OCI-LY1 (cell line): ENCODE data around the gene SLCO4A1.

Source experiments
- H2AFZ ChIP-seq: fragments of 200-600 bp; sonication (generic), shearing (Covaris generic); 2 replicates; pipeline ENCODE4 v1.6.0; 2014; ENCODE audit warnings: antibody characterized with exemption, mild to moderate bottlenecking, low read length
- H3F3A ChIP-seq: fragments of 200-600 bp; sonication (generic), shearing (Covaris generic); 2 replicates; pipeline ENCODE4 v1.6.0; 2014; ENCODE audit warnings: mild to moderate bottlenecking, antibody characterized with exemption, low read length, moderate library complexity; ENCODE audit not compliant: insufficient read depth
- H3K27ac ChIP-seq: fragments of 200-600 bp; sonication (generic); 2 replicates; pipeline ENCODE4 v1.5.1; 2014; ENCODE audit warnings: low read length, mixed run types, mild to moderate bottlenecking, low read depth; ENCODE audit not compliant: poor library complexity, severe bottlenecking
- H3K27me3 ChIP-seq: fragments of 200-600 bp; sonication (generic); 2 replicates; pipeline ENCODE4 v1.6.0; 2014; ENCODE audit warnings: antibody characterized with exemption, mild to moderate bottlenecking, low read length, moderate library complexity; ENCODE audit not compliant: insufficient read depth
- H3K36me3 ChIP-seq: fragments of 200-600 bp; sonication (generic); 2 replicates; pipeline ENCODE4 v1.6.1; 2014; ENCODE audit warnings: mild to moderate bottlenecking, antibody characterized with exemption, low read length, moderate library complexity, mixed read lengths; ENCODE audit not compliant: insufficient read depth
- H3K4me1 ChIP-seq: fragments of 200-600 bp; sonication (generic); 2 replicates; pipeline ENCODE4 v1.5.1; 2014; ENCODE audit warnings: mild to moderate bottlenecking, low read length, moderate library complexity; ENCODE audit not compliant: insufficient read depth, severe bottlenecking
- H3K4me2 ChIP-seq: fragments of 200-600 bp; sonication (generic), shearing (Covaris generic); 2 replicates; pipeline ENCODE4 v1.6.1; 2014; ENCODE audit warnings: low read length
- H3K4me3 ChIP-seq: fragments of 200-600 bp; sonication (generic); 2 replicates; pipeline ENCODE4 v1.5.1; 2014; ENCODE audit warnings: low read length, low read depth, mild to moderate bottlenecking, mixed read lengths; ENCODE audit not compliant: poor library complexity, severe bottlenecking
- H3K79me2 ChIP-seq: fragments of 200-600 bp; shearing (Covaris generic); 2 replicates; pipeline ENCODE4 v1.6.1; 2016; ENCODE audit warnings: mixed run types, low read length, mixed read lengths; ENCODE audit not compliant: insufficient read depth
- H3K9ac ChIP-seq: fragments of 200-600 bp; sonication (generic), shearing (Covaris generic); 2 replicates; pipeline ENCODE4 v1.6.1; 2014; ENCODE audit warnings: mild to moderate bottlenecking, low read length, mixed read lengths
- H3K9me2 ChIP-seq: fragments of 200-600 bp; sonication (generic), shearing (Covaris generic); 2 replicates; pipeline ENCODE4 v1.6.1; 2014; ENCODE audit warnings: low read depth, mild to moderate bottlenecking, low read length, mixed read lengths
- H3K9me3 ChIP-seq: fragments of 200-600 bp; shearing (Covaris generic); 2 replicates; pipeline ENCODE4 v1.6.1; 2014; ENCODE audit warnings: low read length, mixed read lengths
- H4K20me1 ChIP-seq: fragments of 200-600 bp; sonication (generic), shearing (Covaris generic); 2 replicates; pipeline ENCODE4 v1.6.0; 2016; ENCODE audit warnings: mild to moderate bottlenecking, low read length; ENCODE audit not compliant: insufficient read depth
- CTCF ChIP-seq: fragments of 200-600 bp; sonication (generic), shearing (Covaris generic); IDR thresholded peaks from 2 replicates; pipeline ENCODE4 v1.5.1; 2017; ENCODE audit warnings: mild to moderate bottlenecking, antibody characterized with exemption, low read length, moderate library complexity, mixed read lengths
- EZH2 ChIP-seq: fragments of 200-600 bp; sonication (generic), shearing (Covaris generic); IDR thresholded peaks from 2 replicates; pipeline ENCODE4 v1.8.0; 2017; ENCODE audit warnings: borderline replicate concordance, mixed run types, mild to moderate bottlenecking, antibody characterized with exemption, low read length, moderate library complexity, mixed read lengths

Gene SLCO4A1

GRCh38 chr20:62638679-62639406, 3.5 kb upstream of the SLCO4A1 start:
- no peaks in the 10 kb centered on the region for H3K79me2 ChIP-seq
- H3K9ac ChIP-seq, result no peak overlapping the region
- H2AFZ ChIP-seq, result no peak overlapping the region
- peaks cover 6% of the 10 kb centered on the region for H3K4me1 ChIP-seq
- H3K4me2 ChIP-seq, result no peak overlapping the region
- H3K4me3 ChIP-seq, result no peak overlapping the region
- no peaks in the 10 kb centered on the region for H4K20me1 ChIP-seq
- H3K27ac ChIP-seq, result no peak overlapping the region
- H3K36me3 ChIP-seq, result no peaks in the 10 kb centered on the region
- H3F3A ChIP-seq, result no peaks in the 10 kb centered on the region
- 0 out of 2 replicates have a peak, but pooled peaks cover 4% of the 10 kb centered on the region for H3K27me3 ChIP-seq
- no peaks in the 10 kb centered on the region for H3K9me3 ChIP-seq
- H3K9me2 ChIP-seq, result no peaks in the 10 kb centered on the region
- no peak for TF ChIP-seq CTCF
- no peak for TF ChIP-seq EZH2

- Histone ChIP-seq H3K79me2 (no peaks in the 10 kb centered on the region), H3K9ac (no peak overlapping the region), H3K9me2 (no peaks in the 10 kb centered on the region), H3K27ac (no peak overlapping the region), H3F3A (no peaks in the 10 kb centered on the region), H3K27me3 (peaks cover 5% of the 10 kb centered on the region), H3K9me3 (no peaks in the 10 kb centered on the region), H3K4me3 (no peak overlapping the region), H2AFZ (no peak overlapping the region), H3K36me3 (no peaks in the 10 kb centered on the region), H3K4me2 (no peak overlapping the region), H4K20me1 (no peaks in the 10 kb centered on the region), H3K4me1 (peaks cover 6% of the 10 kb centered on the region)
- TF ChIP-seq EZH2, result no peak
- no peak for TF ChIP-seq CTCF
Measured at GRCh38 chr20:62639765-62640164, 2.5 kb upstream of the SLCO4A1 start.

GRCh38 chr20:62640870-62641269, 1.4 kb upstream of the SLCO4A1 start:
- no peaks in the 10 kb centered on the region for H3K79me2 ChIP-seq
- H3K9me3 ChIP-seq, result no peaks in the 10 kb centered on the region
- no peak overlapping the region for H3K4me3 ChIP-seq
- no peak overlapping the region for H2AFZ ChIP-seq
- no peaks in the 10 kb centered on the region for H3K36me3 ChIP-seq
- H3K4me1 ChIP-seq, result peaks cover 6% of the 10 kb centered on the region
- no peak overlapping the region for H3K27ac ChIP-seq
- no peaks in the 10 kb centered on the region for H3F3A ChIP-seq
- no peak overlapping the region for H3K9ac ChIP-seq
- TF ChIP-seq EZH2 (no peak), CTCF (no peak)
- no peaks in the 10 kb centered on the region for H4K20me1 ChIP-seq
- peaks cover 9% of the 10 kb centered on the region for H3K27me3 ChIP-seq
- no peak overlapping the region for H3K4me2 ChIP-seq
- H3K9me2 ChIP-seq, result no peaks in the 10 kb centered on the region
